A549 (cell line): ENCODE measurements around the gene DHDDS. TPM values are rescaled to one million over a fixed set of nuclear protein-coding genes. Genes with fewer than 3 reads are reported as not detected.

Experiments
- ATAC-seq, 2 experiments: fragments of 200-7000 bp in 1 of 2; fragments of >200 bp in 1 of 2; cut with Nextera tagmentation in 1 of 2; cut with Tn5 transposase in 1 of 2; 3 replicates each; pipeline versions ENCODE4 v1.8.0 to v1.9.1; 2018 to 2020; ENCODE audit warnings: mild to moderate bottlenecking in 1 of 2, moderate library complexity in 1 of 2
- CTCF ChIA-PET: fragments of 300-600 bp; sonication (Branson Sonifier 250); formaldehyde crosslinking; extraction: SDS; loops from one replicate; lab custom pipeline; 2021; ENCODE audit warnings: antibody characterized with exemption, inconsistent platforms; lab: Yijun Ruan, JAX
- POLR2A ChIA-PET: fragments of 350-600 bp; formaldehyde crosslinking; extraction: SDS; loops from one replicate; lab custom pipeline; 2021; ENCODE audit warnings: antibody characterized with exemption, inconsistent platforms; lab: Yijun Ruan, JAX
- DNase-seq, 2 experiments: peaks; one replicate each; pipeline versions ENCODE4 v3.0.0 to v3.0.0-alpha.2; 2011 to 2016; ENCODE audit warnings: low read depth in 1 of 2, low spot score in 1 of 2
- FAIRE-seq: peaks from 2 replicates; lab custom pipeline; 2011; peaks lifted over from hg19 to GRCh38; lab: Jason Lieb, UNC
- H3K27ac ChIP-seq, 2 experiments: fragments of >200 bp; sonication (Bioruptor Twin); formaldehyde crosslinking; 3 replicates each; pipeline ENCODE4 v1.5.1; 2016 to 2017
- H3K4me1 ChIP-seq: fragments of >200 bp; sonication (Bioruptor Twin); formaldehyde crosslinking; 3 replicates; pipeline ENCODE4 v1.6.1; 2016
- H3K4me2 ChIP-seq: fragments of >200 bp; sonication (Bioruptor Twin); formaldehyde crosslinking; 3 replicates; pipeline ENCODE4 v1.6.1; 2016
- H3K4me3 ChIP-seq: fragments of >200 bp; sonication (Bioruptor Twin); formaldehyde crosslinking; 3 replicates; pipeline ENCODE4 v1.5.1; 2016
- H3K9me3 ChIP-seq: fragments of >200 bp; sonication (Bioruptor Twin); formaldehyde crosslinking; 3 replicates; pipeline ENCODE4 v1.6.1; 2016
- BHLHE40 ChIP-seq: IDR thresholded peaks from 2 replicates; pipeline ENCODE4 v1.6.1; 2012; ENCODE audit warnings: low read depth, low read length, inconsistent platforms
- CBX2 ChIP-seq: fragments of 200-600 bp; sonication (generic); IDR thresholded peaks from 2 replicates; pipeline ENCODE4 v1.6.1; 2016; ENCODE audit warnings: low read depth, mild to moderate bottlenecking, borderline replicate concordance
- CEBPB ChIP-seq, 2 experiments: fragments of >200 bp in 1 of 2; sonication (Bioruptor Twin) in 1 of 2; formaldehyde crosslinking in 1 of 2; IDR thresholded peaks; 2 replicates each; pipeline ENCODE4 v1.6.1; 2012 to 2016
- EHF ChIP-seq: fragments of 250-450 bp; sonication (Bioruptor Pico); IDR thresholded peaks from 2 replicates; pipeline ENCODE4 v1.5.0; 2020; ENCODE audit warnings: mild to moderate bottlenecking
- ESRRA ChIP-seq: fragments of 150-350 bp; IDR thresholded peaks from 2 replicates; pipeline ENCODE4 v1.6.1; 2014; ENCODE audit warnings: mild to moderate bottlenecking, low read length, borderline replicate concordance
- FOSL2 ChIP-seq, 2 experiments: fragments of 450-650 bp in 1 of 2; fragments of >200 bp in 1 of 2; sonication (Bioruptor Twin) in 1 of 2; formaldehyde crosslinking; IDR thresholded peaks; 2 replicates each; pipeline versions ENCODE4 v1.5.0 to v1.6.1; 2016 to 2020; ENCODE audit warnings: mild to moderate bottlenecking in 1 of 2, moderate library complexity in 1 of 2
- GATA3 ChIP-seq: IDR thresholded peaks from 2 replicates; pipeline ENCODE4 v1.6.1; 2012; ENCODE audit warnings: borderline replicate concordance
- HEYL ChIP-seq: fragments of 250-450 bp; sonication (Bioruptor Pico); IDR thresholded peaks from 2 replicates; pipeline ENCODE4 v1.8.0; 2021; ENCODE audit warnings: mild to moderate bottlenecking, moderate library complexity
- KDM5A ChIP-seq: fragments of 200-600 bp; sonication (generic); IDR thresholded peaks from 2 replicates; pipeline ENCODE4 v1.6.1; 2016; ENCODE audit warnings: antibody characterized with exemption, mild to moderate bottlenecking
- MYC ChIP-seq: IDR thresholded peaks from 2 replicates; pipeline ENCODE4 v1.6.1; 2012; ENCODE audit warnings: mild to moderate bottlenecking, inconsistent platforms, low read length, improper control_type of control experiment, borderline replicate concordance
- POLR2A ChIP-seq: IDR thresholded peaks from 2 replicates; pipeline ENCODE4 v1.6.1; 2012; ENCODE audit warnings: mild to moderate bottlenecking, low read length
- RAD21 ChIP-seq, 2 experiments: fragments of >200 bp in 1 of 2; sonication (Bioruptor Twin) in 1 of 2; formaldehyde crosslinking in 1 of 2; IDR thresholded peaks in 1 of 2; conservative IDR thresholded peaks in 1 of 2; 2 replicates in 1 of 2; 3 replicates in 1 of 2; pipeline ENCODE4 v1.6.1; 2012 to 2018; ENCODE audit warnings: inconsistent platforms in 1 of 2
- SMC3 ChIP-seq: fragments of >200 bp; sonication (Bioruptor Twin); formaldehyde crosslinking; IDR thresholded peaks from 3 replicates; pipeline ENCODE4 v1.6.1; 2018; ENCODE audit warnings: inconsistent platforms
- SREBF2 ChIP-seq: fragments of 450-650 bp; IDR thresholded peaks from 2 replicates; pipeline ENCODE4 v1.6.1; 2014; ENCODE audit warnings: mild to moderate bottlenecking, moderate library complexity
- TP53 ChIP-seq: fragments of 250-450 bp; sonication (Bioruptor Pico); IDR thresholded peaks from 2 replicates; pipeline ENCODE4 v1.5.0; 2021; ENCODE audit warnings: mild to moderate bottlenecking, moderate library complexity
- ZFP36 ChIP-seq: fragments of 450-650 bp; IDR thresholded peaks from 2 replicates; pipeline ENCODE4 v1.6.1; 2014; ENCODE audit warnings: borderline replicate concordance; ENCODE audit not compliant: partially characterized antibody
- WGBS: methylation state at CpG from one replicate; pipeline ENCODE4 v1.1.6; 2017; ENCODE audit errors: missing lambda C conversion rate; 5-methylcytosine and 5-hydroxymethylcytosine counted together
- polyA plus RNA-seq, 4 experiments: library from polyadenylated mRNA; depleted of rRNA in 3 of 4; stranded (reverse); fragments of >200 nt; fragmentation: RNase III in 1 of 4; extraction: RNeasy Plus Mini Kit Qiagen cat#74134 plus additional on column Dnase treatment in 1 of 4; gene quantifications; 2 replicates in 3 of 4; 3 replicates in 1 of 4; pipeline ENCODE4 v1.2.3, GENCODE V29; 2011 to 2017
- TF ChIP-seq, protein P1 (sequence below): IDR thresholded peaks from 2 replicates; pipeline ENCODE4 v1.6.1; 2012
- TF ChIP-seq, protein P2 (sequence below): IDR thresholded peaks from 2 replicates; pipeline ENCODE4 v1.6.1; 2012
- TF ChIP-seq, protein P3 (sequence below): fragments of >200 bp; sonication (Bioruptor Twin); formaldehyde crosslinking; IDR thresholded peaks from 2 replicates; pipeline ENCODE4 v1.6.1; 2016
- TF ChIP-seq, protein P4 (sequence below): fragments of >200 bp; sonication (Bioruptor Twin); formaldehyde crosslinking; IDR thresholded peaks from 3 replicates; pipeline ENCODE4 v1.5.1; 2016
- TF ChIP-seq, protein P5 (sequence below): IDR thresholded peaks from 2 replicates; pipeline ENCODE4 v1.6.1; 2012; ENCODE audit warnings: low read depth, borderline replicate concordance
- TF ChIP-seq, protein P6 (sequence below): fragments of 150-350 bp; IDR thresholded peaks from 2 replicates; pipeline ENCODE4 v1.6.1; 2014; ENCODE audit warnings: low read depth, mild to moderate bottlenecking, low read length

Gene DHDDS
- polyA plus RNA-seq, 2 of the 4 experiments (the other 2 are of a cell fraction): 26.0 to 27.3 TPM

DNA sequence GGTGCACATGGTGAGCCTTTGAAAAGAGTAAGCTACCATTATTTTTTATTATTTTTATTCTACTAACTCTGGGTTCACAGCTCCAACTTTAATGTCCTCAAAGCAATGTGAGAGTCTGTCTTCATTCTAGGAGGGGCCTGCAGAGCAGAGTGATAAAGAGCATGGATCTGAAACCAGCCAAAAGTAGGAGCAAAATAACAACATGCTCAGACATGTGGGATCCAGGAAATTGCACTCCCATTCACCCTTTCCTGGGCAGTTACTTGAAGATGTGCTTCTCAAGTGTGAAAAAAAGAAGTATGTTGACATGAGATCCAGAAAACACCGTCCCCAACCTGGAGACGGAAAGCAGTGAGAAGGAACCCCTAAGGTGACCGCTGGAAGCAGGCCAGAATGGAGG lies 30.2 kb upstream of the DHDDS start:
- ATAC-seq (no peak), DNase-seq (no peak), FAIRE-seq (no peak)
- Histone ChIP-seq H3K27ac (no peak overlapping the region), H3K4me3 (no peak overlapping the region), H3K4me1 (peaks cover 22% of the 10 kb centered on the region), H3K4me2 (no peak overlapping the region), H3K9me3 (no peaks in the 10 kb centered on the region)
- 88% methylated on average over 3 of the region's 3 CpGs for WGBS
- ChIA-PET POLR2A (no interaction called here), CTCF (interaction anchor here (0.6 to 1.4 kb wide), 3 partner anchors 10 to 167 kb away, joined by 3 to 8 read pairs (median 3); no protein-coding TSS in a partner anchor)
- TF ChIP-seq GATA3: no peak
- TF ChIP-seq, protein P1, sequence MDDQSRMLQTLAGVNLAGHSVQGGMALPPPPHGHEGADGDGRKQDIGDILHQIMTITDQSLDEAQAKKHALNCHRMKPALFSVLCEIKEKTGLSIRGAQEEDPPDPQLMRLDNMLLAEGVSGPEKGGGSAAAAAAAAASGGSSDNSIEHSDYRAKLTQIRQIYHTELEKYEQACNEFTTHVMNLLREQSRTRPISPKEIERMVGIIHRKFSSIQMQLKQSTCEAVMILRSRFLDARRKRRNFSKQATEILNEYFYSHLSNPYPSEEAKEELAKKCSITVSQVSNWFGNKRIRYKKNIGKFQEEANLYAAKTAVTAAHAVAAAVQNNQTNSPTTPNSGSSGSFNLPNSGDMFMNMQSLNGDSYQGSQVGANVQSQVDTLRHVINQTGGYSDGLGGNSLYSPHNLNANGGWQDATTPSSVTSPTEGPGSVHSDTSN: no peak
- TF ChIP-seq BHLHE40: no peak
- TF ChIP-seq EHF: no peak
- TF ChIP-seq ZFP36: no peak
- TF ChIP-seq, protein P2, sequence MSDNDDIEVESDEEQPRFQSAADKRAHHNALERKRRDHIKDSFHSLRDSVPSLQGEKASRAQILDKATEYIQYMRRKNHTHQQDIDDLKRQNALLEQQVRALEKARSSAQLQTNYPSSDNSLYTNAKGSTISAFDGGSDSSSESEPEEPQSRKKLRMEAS: no peak
- no peak for TF ChIP-seq POLR2A
- TF ChIP-seq, protein P3, sequence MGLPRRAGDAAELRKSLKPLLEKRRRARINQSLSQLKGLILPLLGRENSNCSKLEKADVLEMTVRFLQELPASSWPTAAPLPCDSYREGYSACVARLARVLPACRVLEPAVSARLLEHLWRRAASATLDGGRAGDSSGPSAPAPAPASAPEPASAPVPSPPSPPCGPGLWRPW: no peak
- no peak for TF ChIP-seq FOSL2 (IDR thresholded peaks at IDR 0.05)
- TF ChIP-seq FOSL2 (CRISPR knock-in tag; IDR thresholded peaks at IDR 0.05): no peak

DNA sequence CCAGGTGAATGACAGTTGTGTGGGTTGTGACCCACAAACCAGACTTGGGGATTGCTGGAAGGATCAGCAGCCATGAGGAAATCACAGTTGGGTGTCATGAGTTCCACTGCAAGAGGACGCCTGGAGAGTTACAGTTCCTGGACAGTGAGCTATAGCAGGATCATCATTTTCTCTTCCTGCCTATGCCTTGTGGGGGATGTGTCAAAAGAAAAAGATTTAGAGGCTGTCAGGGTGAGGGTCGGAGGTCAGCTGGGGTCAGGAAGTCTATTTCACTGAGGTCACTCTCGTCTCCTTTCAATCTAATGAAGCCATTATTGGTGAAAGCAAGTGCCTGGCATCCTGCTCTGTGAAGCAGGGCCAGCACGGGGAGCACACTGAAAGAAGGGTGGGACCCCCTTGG lies 28.5 kb upstream of the DHDDS start:
- WGBS: 77% methylated on average over 4 of the region's 4 CpGs
- TF ChIP-seq ESRRA (no peak), MYC (no peak), TP53 (CRISPR knock-in tag) (no peak), RAD21 (conservative IDR thresholded peaks at IDR 0.05 in 1 of 2, IDR thresholded peaks at IDR 0.05 in 1 of 2) (no peak), ZFP36 (no peak), POLR2A (no peak), SREBF2 (no peak), KDM5A (no peak), CBX2 (no peak), HEYL (CRISPR knock-in tag) (no peak), CEBPB (IDR thresholded peaks at IDR 0.05) (no peak), SMC3 (no peak)
- TF ChIP-seq, protein P4, sequence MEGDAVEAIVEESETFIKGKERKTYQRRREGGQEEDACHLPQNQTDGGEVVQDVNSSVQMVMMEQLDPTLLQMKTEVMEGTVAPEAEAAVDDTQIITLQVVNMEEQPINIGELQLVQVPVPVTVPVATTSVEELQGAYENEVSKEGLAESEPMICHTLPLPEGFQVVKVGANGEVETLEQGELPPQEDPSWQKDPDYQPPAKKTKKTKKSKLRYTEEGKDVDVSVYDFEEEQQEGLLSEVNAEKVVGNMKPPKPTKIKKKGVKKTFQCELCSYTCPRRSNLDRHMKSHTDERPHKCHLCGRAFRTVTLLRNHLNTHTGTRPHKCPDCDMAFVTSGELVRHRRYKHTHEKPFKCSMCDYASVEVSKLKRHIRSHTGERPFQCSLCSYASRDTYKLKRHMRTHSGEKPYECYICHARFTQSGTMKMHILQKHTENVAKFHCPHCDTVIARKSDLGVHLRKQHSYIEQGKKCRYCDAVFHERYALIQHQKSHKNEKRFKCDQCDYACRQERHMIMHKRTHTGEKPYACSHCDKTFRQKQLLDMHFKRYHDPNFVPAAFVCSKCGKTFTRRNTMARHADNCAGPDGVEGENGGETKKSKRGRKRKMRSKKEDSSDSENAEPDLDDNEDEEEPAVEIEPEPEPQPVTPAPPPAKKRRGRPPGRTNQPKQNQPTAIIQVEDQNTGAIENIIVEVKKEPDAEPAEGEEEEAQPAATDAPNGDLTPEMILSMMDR: no peak
- TF ChIP-seq, protein P1: no peak
- TF ChIP-seq, protein P5, sequence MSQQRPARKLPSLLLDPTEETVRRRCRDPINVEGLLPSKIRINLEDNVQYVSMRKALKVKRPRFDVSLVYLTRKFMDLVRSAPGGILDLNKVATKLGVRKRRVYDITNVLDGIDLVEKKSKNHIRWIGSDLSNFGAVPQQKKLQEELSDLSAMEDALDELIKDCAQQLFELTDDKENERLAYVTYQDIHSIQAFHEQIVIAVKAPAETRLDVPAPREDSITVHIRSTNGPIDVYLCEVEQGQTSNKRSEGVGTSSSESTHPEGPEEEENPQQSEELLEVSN: no peak
- TF ChIP-seq, protein P6, sequence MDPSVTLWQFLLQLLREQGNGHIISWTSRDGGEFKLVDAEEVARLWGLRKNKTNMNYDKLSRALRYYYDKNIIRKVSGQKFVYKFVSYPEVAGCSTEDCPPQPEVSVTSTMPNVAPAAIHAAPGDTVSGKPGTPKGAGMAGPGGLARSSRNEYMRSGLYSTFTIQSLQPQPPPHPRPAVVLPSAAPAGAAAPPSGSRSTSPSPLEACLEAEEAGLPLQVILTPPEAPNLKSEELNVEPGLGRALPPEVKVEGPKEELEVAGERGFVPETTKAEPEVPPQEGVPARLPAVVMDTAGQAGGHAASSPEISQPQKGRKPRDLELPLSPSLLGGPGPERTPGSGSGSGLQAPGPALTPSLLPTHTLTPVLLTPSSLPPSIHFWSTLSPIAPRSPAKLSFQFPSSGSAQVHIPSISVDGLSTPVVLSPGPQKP: no peak
- Histone ChIP-seq H3K4me3 (no peak overlapping the region), H3K9me3 (no peaks in the 10 kb centered on the region), H3K4me1 (peaks cover 22% of the 10 kb centered on the region), H3K4me2 (no peak overlapping the region), H3K27ac (peak overlapping the region; percentile 10 to 58; a peak in 2 of 6 replicates)
- no peak for FAIRE-seq
- no peak for DNase-seq
- ChIA-PET CTCF (interaction anchor here (5.9 kb wide), 1 partner anchor 13 kb away, joined by 47 read pairs; no protein-coding TSS in a partner anchor), POLR2A (no interaction called here)
- no peak for ATAC-seq
